Measurements from ENCODE around the gene TMEM243.

GRCh38 chr7:87202705-87203104 lies 16.8 kb downstream of the TMEM243 start:
- TF ChIP-seq CTCF (IDR thresholded peaks at IDR 0.05), result no peak
- no peak for TF ChIP-seq POLR2A (IDR thresholded peaks at IDR 0.05)
